ENCODE data around the gene RPL26.
"Not testable (repeated sequence)": the region's sequence is repeated elsewhere in the genome, so short reads cannot be mapped to it uniquely, and the experiment has no call there.

RPL26 gene

DNA sequence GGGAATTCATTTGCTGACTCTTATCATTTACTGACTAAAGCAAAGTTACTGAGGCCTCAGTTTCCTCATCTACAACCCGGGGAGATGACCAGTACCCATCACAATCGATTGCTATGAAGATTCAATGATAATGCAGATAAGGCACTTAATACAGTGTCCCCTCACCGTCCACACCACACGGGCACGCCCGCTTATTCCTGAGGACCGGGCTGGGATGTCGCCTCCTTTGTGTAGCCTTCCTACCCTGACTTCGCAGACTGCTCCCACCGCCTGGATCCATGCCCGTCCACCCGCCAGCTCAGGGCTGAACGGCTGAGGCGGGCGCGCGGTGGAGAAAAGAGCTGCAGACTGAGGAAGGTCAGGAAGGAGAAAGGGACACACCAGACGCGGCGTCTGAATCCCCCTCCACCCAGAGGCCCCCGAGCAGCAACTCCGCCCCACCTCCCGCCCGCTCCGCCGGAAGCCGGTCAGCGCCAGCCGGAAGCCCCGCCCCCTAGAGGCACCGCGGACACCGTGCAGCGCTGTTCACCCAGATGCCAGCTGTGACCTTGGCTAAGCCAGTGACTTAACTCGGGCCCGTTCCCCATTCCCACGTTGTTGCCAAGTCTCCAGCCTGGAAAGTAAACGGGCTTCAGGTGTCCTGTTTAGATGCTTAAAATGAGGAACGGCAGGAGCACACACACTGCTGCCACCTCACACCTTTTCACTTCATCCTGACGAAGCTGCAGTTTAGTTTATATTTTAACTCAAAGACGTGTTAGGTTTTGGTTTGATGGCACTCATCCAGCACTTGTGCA lies 6.5 kb downstream of the RPL26 start, which contains the start of gene KRABD2:
TSS of gene KRABD2 (minus strand) at position 434 of the 797 bp plus-strand sequence.
- H3K4me3 ChIP-seq (ENCODE audit: low read depth, low read length) = peak within 1 kb of the TSS; percentile 62
- no peaks in the 10 kb centered on the region for H3K9me3 ChIP-seq
- H3K27me3 ChIP-seq = no peaks in the 10 kb centered on the region
- peak; percentile 92 for DNase-seq
- peaks cover 47% of the 10 kb centered on the region for H3K36me3 ChIP-seq
- TF ChIP-seq, protein P1, sequence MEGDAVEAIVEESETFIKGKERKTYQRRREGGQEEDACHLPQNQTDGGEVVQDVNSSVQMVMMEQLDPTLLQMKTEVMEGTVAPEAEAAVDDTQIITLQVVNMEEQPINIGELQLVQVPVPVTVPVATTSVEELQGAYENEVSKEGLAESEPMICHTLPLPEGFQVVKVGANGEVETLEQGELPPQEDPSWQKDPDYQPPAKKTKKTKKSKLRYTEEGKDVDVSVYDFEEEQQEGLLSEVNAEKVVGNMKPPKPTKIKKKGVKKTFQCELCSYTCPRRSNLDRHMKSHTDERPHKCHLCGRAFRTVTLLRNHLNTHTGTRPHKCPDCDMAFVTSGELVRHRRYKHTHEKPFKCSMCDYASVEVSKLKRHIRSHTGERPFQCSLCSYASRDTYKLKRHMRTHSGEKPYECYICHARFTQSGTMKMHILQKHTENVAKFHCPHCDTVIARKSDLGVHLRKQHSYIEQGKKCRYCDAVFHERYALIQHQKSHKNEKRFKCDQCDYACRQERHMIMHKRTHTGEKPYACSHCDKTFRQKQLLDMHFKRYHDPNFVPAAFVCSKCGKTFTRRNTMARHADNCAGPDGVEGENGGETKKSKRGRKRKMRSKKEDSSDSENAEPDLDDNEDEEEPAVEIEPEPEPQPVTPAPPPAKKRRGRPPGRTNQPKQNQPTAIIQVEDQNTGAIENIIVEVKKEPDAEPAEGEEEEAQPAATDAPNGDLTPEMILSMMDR (IDR thresholded peaks at IDR 0.05; ENCODE audit: low read depth, low read length) = peak; percentile 47
- no peaks in the 10 kb centered on the region for H3K4me1 ChIP-seq

DNA sequence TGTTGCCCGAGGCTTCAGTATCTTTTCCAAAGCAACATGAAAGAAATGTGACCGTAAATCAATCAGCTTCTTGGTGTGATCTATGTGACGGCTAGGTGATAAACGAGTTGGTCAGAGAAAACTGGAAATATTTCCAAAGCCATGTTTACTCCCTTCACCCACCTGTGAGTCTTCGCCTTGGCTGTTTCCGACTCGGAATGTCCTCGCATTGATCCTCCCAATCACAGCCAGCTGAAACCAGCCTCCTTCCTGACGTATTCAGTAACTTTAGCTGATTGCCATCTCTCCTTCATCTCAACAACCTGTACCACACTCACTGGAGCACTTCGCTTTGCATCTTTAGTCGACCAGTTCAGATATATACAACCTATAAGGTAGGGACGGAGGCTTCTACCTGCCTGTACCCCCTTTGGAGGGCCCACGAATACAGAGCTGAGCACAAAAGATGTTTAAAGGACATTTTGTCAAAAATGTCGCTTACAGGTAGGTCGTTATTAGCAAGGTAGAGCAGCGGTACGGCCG lies 7.2 kb downstream of the RPL26 start:
- TF ChIP-seq, protein P1 (IDR thresholded peaks at IDR 0.05; ENCODE audit: low read depth, low read length) = no peak
- no peak for DNase-seq
- no peaks in the 10 kb centered on the region for H3K4me1 ChIP-seq
- H3K4me3 ChIP-seq (ENCODE audit: low read depth, low read length) = peak overlapping the region; percentile 62
- H3K27me3 ChIP-seq = no peaks in the 10 kb centered on the region
- peaks cover 40% of the 10 kb centered on the region for H3K36me3 ChIP-seq
- H3K9me3 ChIP-seq = no peaks in the 10 kb centered on the region

DNA sequence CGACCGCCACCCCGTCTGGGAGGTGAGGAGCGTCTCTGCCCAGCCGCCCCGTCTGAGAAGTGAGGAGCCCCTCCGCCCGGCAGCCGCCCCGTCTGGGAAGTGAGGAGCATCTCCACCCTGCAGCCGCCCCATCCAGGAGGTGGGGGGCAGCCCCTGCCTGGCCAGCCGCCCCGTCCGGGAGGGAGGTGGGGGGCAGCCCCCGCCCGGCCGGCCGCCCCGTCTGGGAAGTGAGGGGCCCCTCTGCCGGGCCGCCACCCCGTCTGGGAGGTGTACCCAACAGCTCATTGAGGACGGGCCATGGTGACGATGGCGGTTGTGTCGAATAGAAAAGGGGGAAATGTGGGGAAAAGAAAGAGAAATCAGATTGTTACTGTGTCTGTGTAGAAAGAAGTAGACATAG lies 9.1 kb downstream of the RPL26 start:
- H3K4me1 ChIP-seq; H3K4me3 ChIP-seq (ENCODE audit: low read depth, low read length); H3K9me3 ChIP-seq; H3K27me3 ChIP-seq; DNase-seq: not testable (repeated sequence)
- H3K36me3 ChIP-seq = peaks cover 22% of the 10 kb centered on the region

DNA sequence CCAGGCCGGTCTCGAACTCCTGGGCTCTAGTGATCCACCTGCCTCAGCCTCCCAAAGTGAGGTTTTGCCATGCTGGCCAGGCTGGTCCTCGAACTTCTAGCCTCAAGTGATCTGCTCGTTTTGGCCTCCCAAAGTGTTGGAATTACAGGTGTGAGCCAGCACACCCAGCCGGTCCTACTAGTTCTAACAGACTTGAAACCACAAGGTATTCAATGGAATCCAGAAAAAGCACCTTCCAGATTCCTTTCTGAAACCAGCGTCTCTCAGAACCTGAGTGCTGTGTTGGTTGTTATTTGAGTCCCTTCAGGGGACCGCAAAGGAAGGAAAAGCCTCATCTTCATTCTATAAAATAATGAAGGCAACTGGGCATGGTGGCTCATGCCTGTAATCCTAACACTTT lies 10.6 kb downstream of the RPL26 start:
- Histone ChIP-seq H3K4me1 (no peaks in the 10 kb centered on the region), H3K27me3 (no peaks in the 10 kb centered on the region), H3K4me3 (ENCODE audit: low read depth, low read length) (no peak overlapping the region), H3K9me3 (no peaks in the 10 kb centered on the region), H3K36me3 (peaks cover 8% of the 10 kb centered on the region)
- no peak for DNase-seq
- TF ChIP-seq, protein P1 (IDR thresholded peaks at IDR 0.05; ENCODE audit: low read depth, low read length) = no peak

DNA sequence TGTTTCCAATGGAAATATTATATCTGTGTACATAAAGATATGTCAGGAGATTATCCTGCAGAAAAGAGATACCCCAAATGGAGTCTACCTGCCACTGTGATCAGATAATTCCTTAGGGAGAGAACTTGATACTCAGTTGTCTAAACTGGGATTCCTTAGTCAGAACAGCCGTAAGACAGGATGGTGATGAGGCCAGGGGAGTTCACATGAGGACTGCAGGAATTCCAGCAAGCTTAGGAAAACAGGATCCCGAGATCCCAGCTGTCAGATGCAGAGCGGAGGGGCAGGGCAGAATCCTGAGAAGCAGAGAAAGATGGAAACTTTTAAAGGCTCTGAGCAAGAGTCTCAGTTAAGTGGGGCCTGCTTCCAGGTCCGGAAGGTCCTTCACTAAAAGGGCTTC lies 11.2 kb downstream of the RPL26 start:
- no peak for DNase-seq
- Histone ChIP-seq H3K36me3 (peaks cover 1% of the 10 kb centered on the region), H3K4me1 (no peaks in the 10 kb centered on the region), H3K9me3 (no peaks in the 10 kb centered on the region), H3K27me3 (no peaks in the 10 kb centered on the region), H3K4me3 (ENCODE audit: low read depth, low read length) (no peak overlapping the region)
- TF ChIP-seq, protein P1 (IDR thresholded peaks at IDR 0.05; ENCODE audit: low read depth, low read length) = no peak

DNA sequence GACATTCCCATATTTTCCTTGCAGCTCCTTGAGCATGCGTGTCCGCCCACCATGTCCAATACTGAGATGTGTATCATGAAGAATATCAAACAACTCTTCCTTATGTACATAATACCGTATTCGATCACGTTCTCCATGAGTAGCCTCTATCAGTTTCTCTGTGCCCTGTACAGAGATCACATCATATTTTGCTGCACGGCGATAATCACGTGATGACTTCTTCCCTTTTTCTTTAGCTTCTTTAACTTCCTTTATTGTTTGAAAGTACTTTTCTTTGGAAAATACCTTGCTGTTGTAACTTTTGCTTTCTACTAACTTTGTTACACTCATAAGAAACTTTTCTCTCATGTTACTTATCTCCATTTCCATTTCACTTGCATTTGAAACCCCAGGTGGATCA lies 13.0 kb downstream of the RPL26 start:
- DNase-seq = no peak
- Histone ChIP-seq H3K36me3 (no peaks in the 10 kb centered on the region), H3K27me3 (no peaks in the 10 kb centered on the region), H3K4me1 (no peaks in the 10 kb centered on the region), H3K4me3 (ENCODE audit: low read depth, low read length) (no peak overlapping the region), H3K9me3 (no peaks in the 10 kb centered on the region)
- TF ChIP-seq, protein P1 (IDR thresholded peaks at IDR 0.05; ENCODE audit: low read depth, low read length) = no peak
